Activated B cell treated with CpG ODN at 0.5 μM for 24 hours (primary cell): ENCODE data around the gene EML3. TPM values are rescaled to one million over a fixed set of nuclear protein-coding genes. Genes with fewer than 3 reads are reported as not detected.
"Not testable (repeated sequence)": the region's sequence is repeated elsewhere in the genome, so short reads cannot be mapped to it uniquely, and the experiment has no call there.

Experiments
- ATAC-seq: fragments of 200-7000 bp; cut with Tn5 transposase; one replicate; pipeline ENCODE4 v1.10.0; 2021; ENCODE audit warnings: low read depth, mild to moderate bottlenecking, moderate library complexity
- CTCF ChIA-PET: fragments of 350-600 bp; sonication (Branson Sonifier 250); formaldehyde crosslinking; loops from one replicate; lab custom pipeline; 2021; ENCODE audit warnings: antibody characterized with exemption; lab: Charles Lee
- POLR2A ChIA-PET: fragments of 350-600 bp; sonication (Branson Sonifier 250); formaldehyde crosslinking; loops from one replicate; lab custom pipeline; 2021; ENCODE audit warnings: antibody characterized with exemption; lab: Charles Lee
- DNase-seq: peaks from one replicate; pipeline ENCODE4 v3.0.0; 2022
- H3K27ac Mint-ChIP-seq: one replicate; pipeline ENCODE4 v1.8.0; 2020; ENCODE audit warnings: mixed read lengths
- H3K27me3 Mint-ChIP-seq: one replicate; pipeline ENCODE4 v1.8.0; 2021; ENCODE audit warnings: mixed read lengths
- H3K36me3 Mint-ChIP-seq: one replicate; pipeline ENCODE4 v1.8.0; 2021; ENCODE audit warnings: low read depth, mixed read lengths
- H3K4me1 Mint-ChIP-seq: one replicate; pipeline ENCODE4 v1.8.0; 2021; ENCODE audit warnings: mixed read lengths
- H3K4me3 Mint-ChIP-seq: one replicate; pipeline ENCODE4 v1.8.0; 2020; ENCODE audit warnings: mild to moderate bottlenecking, mixed read lengths
- H3K9me3 Mint-ChIP-seq: one replicate; pipeline ENCODE4 v1.8.0; 2020; ENCODE audit warnings: mixed read lengths
- CTCF ChIP-seq: fragments of 200-600 bp; IDR thresholded peaks from one replicate; pipeline ENCODE4 v1.8.0; 2022; ENCODE audit warnings: antibody characterized with exemption, mild to moderate bottlenecking
- intact Hi-C: fragments of 100-400 bp; cut with micrococcal nuclease; formaldehyde crosslinking; loops from one replicate; pipeline ENCODE4 v1.15.1; 2024
- total RNA-seq: library from RNA; stranded (reverse); gene quantifications from 2 replicates; pipeline ENCODE4 v1.2.3, GENCODE V29; 2022

Gene EML3
- total RNA-seq, 1 donor from 2014 or later, result 128 TPM

- peaks cover 61% of the 10 kb centered on the region for H3K36me3 Mint-ChIP-seq
- POLR2A ChIA-PET, result interaction anchor here (0.5 to 5.5 kb wide), 9 partner anchors 8 to 136 kb away, joined by 3 to 40 read pairs (median 7); partner anchors contain the start of genes C11orf98, CSKMT and EEF1G
- TF ChIP-seq CTCF, result peak; percentile 18
- no peaks in the 10 kb centered on the region for H3K27me3 Mint-ChIP-seq
- no peak overlapping the region for H3K4me3 Mint-ChIP-seq
- intact Hi-C loops, result loop anchor here (1.0 kb wide), 5 partner anchors 19 to 165 kb away; no protein-coding TSS in a partner anchor
- peak overlapping the region; percentile 68 for H3K27ac Mint-ChIP-seq
- H3K4me1 Mint-ChIP-seq, result peaks cover 43% of the 10 kb centered on the region
- CTCF ChIA-PET, result interaction anchor here (1.0 to 11.9 kb wide), 16 partner anchors 9 to 165 kb away, joined by 3 to 192 read pairs (median 5); partner anchors contain the start of genes AHNAK and TUT1
- DNase-seq (no peak), ATAC-seq (peak; percentile 16)
- no peaks in the 10 kb centered on the region for H3K9me3 Mint-ChIP-seq
Observed at GRCh38 chr11:62560566-62561103, 51.9 kb downstream of the EML3 start.

DNA sequence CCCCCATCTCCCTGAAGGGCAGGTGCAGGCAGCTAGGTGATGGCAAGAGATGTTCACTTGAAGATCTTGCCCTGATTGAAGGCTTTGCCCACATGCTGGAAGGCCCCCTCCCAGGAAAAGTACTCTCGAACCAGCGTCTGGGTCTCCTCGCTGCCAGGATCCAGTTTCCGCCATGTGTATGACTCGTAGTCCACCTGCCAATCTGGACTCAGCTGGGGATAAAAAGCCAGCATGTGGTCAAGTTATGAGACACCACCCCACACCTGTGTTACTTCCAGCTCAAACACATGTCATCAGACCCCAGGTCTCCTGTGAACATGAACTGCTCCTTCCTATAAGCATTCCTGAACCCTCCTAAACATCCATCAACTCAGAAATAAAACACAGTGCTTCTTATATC, 52.9 kb downstream of the EML3 start:
- not testable (repeated sequence) for H3K27me3 Mint-ChIP-seq, ATAC-seq, H3K9me3 Mint-ChIP-seq, DNase-seq, H3K4me3 Mint-ChIP-seq
- intact Hi-C loops, result loop anchor here (1.0 to 10.0 kb wide), 7 partner anchors 18 to 1205 kb away; no protein-coding TSS in a partner anchor
- Mint-ChIP-seq H3K36me3 (peaks cover 51% of the 10 kb centered on the region), H3K27ac (peak overlapping the region; percentile 30), H3K4me1 (peaks cover 53% of the 10 kb centered on the region)
- ChIA-PET POLR2A (interaction anchor here (0.7 to 5.5 kb wide), 6 partner anchors 13 to 135 kb away, joined by 3 to 40 read pairs (median 11); partner anchors contain the start of genes C11orf98, CSKMT and EEF1G), CTCF (interaction anchor here (1.4 to 11.9 kb wide), 8 partner anchors 8 to 164 kb away, joined by 3 to 192 read pairs (median 10); no protein-coding TSS in a partner anchor)

DNA sequence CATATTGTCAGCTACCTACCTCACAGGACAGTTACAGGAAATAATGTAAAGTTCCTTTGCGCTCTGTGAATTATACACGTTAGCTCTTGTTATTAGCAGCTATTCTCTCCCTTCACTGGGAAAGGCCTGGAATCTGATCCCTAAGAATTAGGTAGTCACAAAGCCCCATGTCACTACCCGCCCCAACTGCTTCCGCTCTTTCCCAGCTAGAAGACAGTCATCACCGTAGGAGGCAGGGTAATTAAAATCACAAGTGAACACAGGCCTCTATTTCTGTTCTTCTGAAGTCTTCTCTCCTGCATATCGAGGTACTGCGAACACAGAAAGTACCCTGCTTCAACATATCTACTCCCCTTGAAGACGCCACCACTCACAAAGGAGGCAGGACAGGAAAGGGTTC, 53.4 kb downstream of the EML3 start:
- CTCF ChIA-PET, result interaction anchor here (1.4 to 11.9 kb wide), 5 partner anchors 17 to 164 kb away, joined by 3 to 192 read pairs (median 16); no protein-coding TSS in a partner anchor
- POLR2A ChIA-PET, result interaction anchor here (0.6 to 5.5 kb wide), 9 partner anchors 14 to 225 kb away, joined by 3 to 40 read pairs (median 4); partner anchors contain the start of genes C11orf98, CSKMT and EEF1G
- Mint-ChIP-seq H3K4me1 (peaks cover 58% of the 10 kb centered on the region), H3K27me3 (no peaks in the 10 kb centered on the region), H3K4me3 (no peak overlapping the region), H3K27ac (no peak overlapping the region), H3K9me3 (no peaks in the 10 kb centered on the region), H3K36me3 (peaks cover 49% of the 10 kb centered on the region)
- TF ChIP-seq CTCF, result no peak
- intact Hi-C loops, result loop anchor here (5.0 to 10.0 kb wide), 2 partner anchors 283 to 1204 kb away; no protein-coding TSS in a partner anchor
- ATAC-seq (no peak), DNase-seq (no peak)

GRCh38 chr11:62558669-62559068, 53.9 kb downstream of the EML3 start:
- ATAC-seq (no peak), DNase-seq (no peak)
- ChIA-PET POLR2A (interaction anchor here (0.6 to 5.5 kb wide), 8 partner anchors 14 to 226 kb away, joined by 3 to 40 read pairs (median 6); partner anchors contain the start of genes EEF1G and TUT1), CTCF (interaction anchor here (2.6 to 11.9 kb wide), 3 partner anchors 16 to 163 kb away, joined by 16 to 192 read pairs (median 161); no protein-coding TSS in a partner anchor)
- peak overlapping the region; percentile 99 for H3K27ac Mint-ChIP-seq
- no peak for TF ChIP-seq CTCF
- H3K9me3 Mint-ChIP-seq, result no peaks in the 10 kb centered on the region
- H3K4me1 Mint-ChIP-seq, result peaks cover 63% of the 10 kb centered on the region
- no peak overlapping the region for H3K4me3 Mint-ChIP-seq
- H3K36me3 Mint-ChIP-seq, result peaks cover 44% of the 10 kb centered on the region
- no peaks in the 10 kb centered on the region for H3K27me3 Mint-ChIP-seq
- intact Hi-C loops, result loop anchor here (5.0 to 10.0 kb wide), 2 partner anchors 284 to 1204 kb away; no protein-coding TSS in a partner anchor

DNA sequence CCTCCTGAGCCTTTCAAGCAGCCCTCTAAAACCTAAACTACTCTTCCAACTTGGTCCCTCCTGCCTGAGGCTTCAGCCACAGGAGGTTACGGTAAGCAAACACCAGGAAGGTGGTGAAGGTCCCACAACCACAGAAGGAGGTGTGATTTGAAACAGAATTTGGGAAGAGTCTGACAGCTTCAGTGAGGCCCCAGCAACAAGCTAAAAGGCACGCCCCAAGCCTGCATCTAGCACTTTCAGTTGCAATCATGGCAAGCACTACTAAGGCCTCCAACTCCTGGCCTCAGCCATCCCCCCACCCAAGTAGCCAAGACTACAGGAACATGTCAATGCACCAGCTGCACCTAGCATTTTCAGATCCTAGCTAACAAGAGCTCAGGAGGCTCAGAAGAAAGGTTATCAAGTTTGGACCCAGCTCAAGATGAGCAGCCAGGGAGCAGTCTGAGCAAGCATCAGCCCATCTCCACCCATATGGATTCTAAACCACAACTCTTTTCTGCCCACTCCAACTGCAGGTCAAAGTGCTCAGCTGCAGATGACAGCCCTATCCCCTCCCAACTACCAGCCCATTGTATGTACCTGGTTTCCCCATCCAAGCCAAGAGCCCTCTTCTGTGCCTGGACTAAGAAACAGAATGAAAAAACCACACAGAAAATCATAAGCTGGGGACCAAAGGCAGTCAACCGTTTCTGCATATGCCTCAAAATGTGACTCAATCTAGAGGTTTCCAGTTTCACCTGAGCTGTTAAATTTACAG, 55.5 kb downstream of the EML3 start:
- H3K36me3 Mint-ChIP-seq, result peaks cover 37% of the 10 kb centered on the region
- H3K4me3 Mint-ChIP-seq, result peak overlapping the region; percentile 81
- intact Hi-C loops, result loop anchor here (1.0 to 10.0 kb wide), 4 partner anchors 46 to 1202 kb away; no protein-coding TSS in a partner anchor
- no peak for DNase-seq
- TF ChIP-seq CTCF, result no peak
- peaks cover 79% of the 10 kb centered on the region for H3K4me1 Mint-ChIP-seq
- H3K9me3 Mint-ChIP-seq, result no peaks in the 10 kb centered on the region
- ChIA-PET CTCF (interaction anchor here (0.7 to 11.9 kb wide), 6 partner anchors 10 to 162 kb away, joined by 3 to 192 read pairs (median 6); partner anchors contain the start of gene AHNAK), POLR2A (interaction anchor here (0.5 to 5.5 kb wide), 21 partner anchors 10 to 324 kb away, joined by 3 to 40 read pairs (median 7); partner anchors contain the start of genes AHNAK, C11orf98, CSKMT and EEF1G)
- H3K27ac Mint-ChIP-seq, result peak overlapping the region; percentile 99
- H3K27me3 Mint-ChIP-seq, result no peaks in the 10 kb centered on the region
- ATAC-seq, result no peak
